ENCODE results near the gene C22orf15. TPM values are rescaled to one million over a fixed set of nuclear protein-coding genes. Genes with fewer than 3 reads are reported as not detected.

Gene C22orf15
- total RNA-seq, 1 donor from 2014 or later = 1.8 TPM

DNA sequence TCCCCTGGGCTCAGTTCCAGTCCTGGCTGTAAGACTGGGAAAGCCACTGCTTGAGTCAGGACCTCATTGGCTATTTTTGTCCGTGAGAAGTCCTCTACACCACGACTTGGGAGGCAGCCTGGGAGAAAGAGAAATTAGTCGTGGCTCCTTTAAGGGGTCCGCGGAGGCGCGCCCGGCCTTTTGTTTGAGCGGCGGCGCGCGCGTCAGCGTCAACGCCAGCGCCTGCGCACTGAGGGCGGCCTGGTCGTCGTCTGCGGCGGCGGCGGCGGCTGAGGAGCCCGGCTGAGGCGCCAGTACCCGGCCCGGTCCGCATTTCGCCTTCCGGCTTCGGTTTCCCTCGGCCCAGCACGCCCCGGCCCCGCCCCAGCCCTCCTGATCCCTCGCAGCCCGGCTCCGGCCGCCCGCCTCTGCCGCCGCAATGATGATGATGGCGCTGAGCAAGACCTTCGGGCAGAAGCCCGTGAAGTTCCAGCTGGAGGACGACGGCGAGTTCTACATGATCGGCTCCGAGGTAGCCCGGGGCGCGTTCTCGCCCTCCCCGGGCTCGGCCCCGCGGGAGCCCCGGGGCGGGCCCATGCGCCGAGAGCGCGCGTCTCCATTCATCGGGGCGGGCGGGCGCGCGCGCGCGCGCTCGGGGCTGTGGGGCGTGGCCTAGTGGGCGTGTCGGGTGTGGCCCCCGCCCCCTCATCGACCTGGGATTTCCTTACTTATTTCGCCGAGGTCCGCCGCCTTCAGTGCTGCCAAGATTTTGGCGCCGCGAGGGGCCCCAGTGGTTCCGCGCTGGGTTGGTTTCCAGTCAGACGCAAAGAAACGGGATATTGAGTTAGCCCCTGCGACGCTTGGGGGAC lies 24.2 kb downstream of the C22orf15 start, which contains the start of gene SMARCB1:
SMARCB1 (plus strand) TSS at position 215 of the 848 bp plus-strand sequence; CDS start at position 419, 204 bp downstream.
- peak; percentile 91 for DNase-seq (ENCODE audit: low spot score)

- no peak for DNase-seq (ENCODE audit: low spot score)
Observed at GRCh38 chr22:23787600-23787896, 24.8 kb downstream of the C22orf15 start.

DNA sequence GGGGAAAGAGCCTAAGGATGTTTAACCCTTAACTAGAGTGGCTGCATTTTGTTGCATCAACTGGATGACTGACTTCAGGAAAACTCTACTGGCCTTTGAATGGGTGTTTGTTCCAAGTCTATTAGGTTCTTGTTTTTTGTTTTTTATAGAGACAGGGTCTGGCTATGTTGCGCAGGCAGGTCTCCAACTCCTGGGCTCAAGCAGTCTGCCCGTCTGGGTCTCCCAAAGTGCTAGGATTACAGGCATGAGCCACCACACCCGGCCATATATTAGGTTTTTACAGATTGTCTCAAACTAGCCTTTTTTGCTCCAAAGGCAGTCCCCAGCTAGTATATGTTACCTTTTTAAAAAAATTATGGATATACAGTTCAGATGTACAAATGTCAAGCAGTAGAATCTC lies 25.1 kb downstream of the C22orf15 start:
- DNase-seq (ENCODE audit: low spot score) = no peak

DNA sequence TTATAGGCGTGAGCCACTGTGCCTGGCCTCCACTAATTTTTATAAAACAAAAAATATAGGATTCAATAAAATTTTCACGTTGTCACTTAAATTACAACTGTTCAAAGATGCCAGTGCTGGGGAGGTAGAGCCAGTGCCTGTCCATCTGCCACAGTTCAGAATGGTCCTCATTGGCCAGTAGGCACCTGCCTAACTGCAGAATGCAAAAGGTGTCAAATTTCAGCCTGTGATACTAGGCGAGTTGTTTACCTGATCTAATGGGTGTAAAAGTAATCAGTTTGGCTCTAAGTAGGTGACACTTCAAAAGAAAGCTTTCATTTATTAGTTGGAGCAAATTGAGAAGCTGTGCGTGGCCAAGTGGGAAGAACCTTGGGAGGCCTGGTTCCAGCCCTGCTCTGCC lies 26.3 kb downstream of the C22orf15 start:
- no peak for DNase-seq (ENCODE audit: low spot score)

DNA sequence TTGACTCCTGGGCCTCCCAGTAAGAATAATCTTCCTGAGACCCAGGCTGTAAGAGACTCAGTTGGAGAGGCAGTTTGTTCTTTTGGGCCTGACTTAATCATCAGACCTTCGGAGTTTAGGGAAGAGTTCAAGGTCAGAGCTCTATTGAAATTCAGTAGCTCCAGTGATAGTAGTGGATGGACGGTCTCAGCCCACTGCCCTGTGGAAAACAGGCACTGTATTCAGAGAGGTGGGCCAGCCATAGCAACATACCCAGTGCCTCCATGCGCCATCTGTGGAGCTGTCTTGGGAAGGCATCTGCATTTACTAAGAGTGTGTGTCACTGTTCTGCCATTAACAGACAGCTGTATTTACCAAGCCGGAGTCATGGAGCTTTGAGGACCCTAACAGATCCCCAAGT lies 26.8 kb downstream of the C22orf15 start:
- no peak for DNase-seq (ENCODE audit: low spot score)

- no peak for DNase-seq (ENCODE audit: low spot score)
Observed at GRCh38 chr22:23790819-23791737, 28.3 kb downstream of the C22orf15 start.

- no peak for DNase-seq (ENCODE audit: low spot score)
Observed at GRCh38 chr22:23791738-23792645, 29.2 kb downstream of the C22orf15 start.

- no peak for DNase-seq (ENCODE audit: low spot score)
Observed at GRCh38 chr22:23793326-23793725, 30.5 kb downstream of the C22orf15 start.

- DNase-seq (ENCODE audit: low spot score) = no peak
Observed at GRCh38 chr22:23796461-23796860, 33.7 kb downstream of the C22orf15 start.

GRCh38 chr22:23800297-23801237 lies 37.8 kb downstream of the C22orf15 start:
- DNase-seq (ENCODE audit: low spot score) = no peak

- no peak for DNase-seq (ENCODE audit: low spot score)
Observed at GRCh38 chr22:23801238-23801821, 38.5 kb downstream of the C22orf15 start.

DNA sequence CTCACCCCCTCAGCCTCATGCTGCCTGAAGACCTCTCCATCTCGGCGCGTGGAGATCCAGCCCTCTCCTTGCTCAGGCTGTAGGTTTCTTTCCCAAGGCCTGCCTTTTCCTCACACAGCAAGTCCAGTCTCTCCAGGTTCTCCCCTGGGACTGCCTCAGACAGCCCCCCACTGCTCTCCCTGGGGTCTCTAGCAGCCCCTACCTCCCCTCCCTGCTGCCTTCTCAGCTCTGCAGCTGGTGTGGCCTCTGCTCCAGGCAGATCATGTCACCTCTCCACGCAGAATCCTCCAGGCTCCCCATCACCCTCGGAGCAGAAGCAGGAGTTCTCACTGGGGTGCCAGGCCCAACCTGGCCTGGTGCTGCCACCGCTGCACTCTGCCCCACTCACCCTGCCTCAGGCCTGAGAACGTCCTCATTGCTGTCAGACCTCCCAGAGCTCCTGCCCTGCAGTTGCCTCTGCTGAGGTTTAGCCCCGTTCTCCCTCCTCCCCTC lies 39.1 kb downstream of the C22orf15 start:
- no peak for DNase-seq (ENCODE audit: low spot score)

GRCh38 chr22:23803001-23803819 lies 40.4 kb downstream of the C22orf15 start:
- no peak for DNase-seq (ENCODE audit: low spot score)

GRCh38 chr22:23804781-23805291 lies 42.0 kb downstream of the C22orf15 start:
- DNase-seq (ENCODE audit: low spot score) = no peak

GRCh38 chr22:23806837-23807236 lies 44.0 kb downstream of the C22orf15 start:
- no peak for DNase-seq (ENCODE audit: low spot score)

DNA sequence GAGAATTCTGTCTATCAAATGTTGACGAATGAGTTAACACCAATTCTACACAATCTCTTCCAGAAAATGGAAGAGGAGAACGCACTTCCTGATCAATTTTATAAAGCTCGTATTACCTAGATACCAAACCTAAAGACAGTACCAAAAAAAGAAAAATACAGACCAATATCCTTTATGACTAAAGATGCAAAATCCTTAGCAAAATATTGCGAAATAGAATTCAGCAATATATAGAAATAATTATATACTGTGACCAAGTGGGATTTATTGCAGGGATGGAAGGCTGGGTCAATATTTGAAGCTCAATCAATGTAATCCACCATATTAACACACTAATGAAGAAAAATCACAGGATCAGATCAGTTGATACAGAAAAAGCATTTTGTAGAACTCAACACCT lies 49.6 kb downstream of the C22orf15 start:
- no peak for DNase-seq (ENCODE audit: low spot score)

Measured in mucosa of gallbladder (tissue), 1 donor.